AG10803 (cell line): ENCODE data around the gene CEP192.
A peak's percentile ranks its signal among the peaks of the same experiment; 100 is the strongest.
"Not testable (repeated sequence)": the region's sequence is repeated elsewhere in the genome, so short reads cannot be mapped to it uniquely, and the experiment has no call there.

Experiments used
- DNase-seq: peaks from one replicate; pipeline ENCODE4 v3.0.0; 2010; ENCODE audit warnings: low read depth
- H3K4me3 ChIP-seq: 2 replicates; pipeline ENCODE4 v1.5.1; 2011; ENCODE audit warnings: mild to moderate bottlenecking, low read length, control low read depth
- TF ChIP-seq, protein P1 (sequence below): conservative IDR thresholded peaks from 2 replicates; pipeline ENCODE4 v1.5.1; 2011; ENCODE audit warnings: mild to moderate bottlenecking, low read length, control low read depth, inconsistent platforms

The CEP192 gene

GRCh38 chr18:12975488-12975887, 15.7 kb upstream of the CEP192 start:
- H3K4me3 ChIP-seq, result no peak overlapping the region
- no peak for DNase-seq
- TF ChIP-seq, protein P1, sequence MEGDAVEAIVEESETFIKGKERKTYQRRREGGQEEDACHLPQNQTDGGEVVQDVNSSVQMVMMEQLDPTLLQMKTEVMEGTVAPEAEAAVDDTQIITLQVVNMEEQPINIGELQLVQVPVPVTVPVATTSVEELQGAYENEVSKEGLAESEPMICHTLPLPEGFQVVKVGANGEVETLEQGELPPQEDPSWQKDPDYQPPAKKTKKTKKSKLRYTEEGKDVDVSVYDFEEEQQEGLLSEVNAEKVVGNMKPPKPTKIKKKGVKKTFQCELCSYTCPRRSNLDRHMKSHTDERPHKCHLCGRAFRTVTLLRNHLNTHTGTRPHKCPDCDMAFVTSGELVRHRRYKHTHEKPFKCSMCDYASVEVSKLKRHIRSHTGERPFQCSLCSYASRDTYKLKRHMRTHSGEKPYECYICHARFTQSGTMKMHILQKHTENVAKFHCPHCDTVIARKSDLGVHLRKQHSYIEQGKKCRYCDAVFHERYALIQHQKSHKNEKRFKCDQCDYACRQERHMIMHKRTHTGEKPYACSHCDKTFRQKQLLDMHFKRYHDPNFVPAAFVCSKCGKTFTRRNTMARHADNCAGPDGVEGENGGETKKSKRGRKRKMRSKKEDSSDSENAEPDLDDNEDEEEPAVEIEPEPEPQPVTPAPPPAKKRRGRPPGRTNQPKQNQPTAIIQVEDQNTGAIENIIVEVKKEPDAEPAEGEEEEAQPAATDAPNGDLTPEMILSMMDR, result no peak

- TF ChIP-seq, protein P1, result no peak
- no peak for DNase-seq
- no peak overlapping the region for H3K4me3 ChIP-seq
Observed at GRCh38 chr18:12976305-12976704, 14.9 kb upstream of the CEP192 start.

- not testable (repeated sequence) for DNase-seq, H3K4me3 ChIP-seq
Observed at GRCh38 chr18:12980065-12980464, 11.1 kb upstream of the CEP192 start.

DNA sequence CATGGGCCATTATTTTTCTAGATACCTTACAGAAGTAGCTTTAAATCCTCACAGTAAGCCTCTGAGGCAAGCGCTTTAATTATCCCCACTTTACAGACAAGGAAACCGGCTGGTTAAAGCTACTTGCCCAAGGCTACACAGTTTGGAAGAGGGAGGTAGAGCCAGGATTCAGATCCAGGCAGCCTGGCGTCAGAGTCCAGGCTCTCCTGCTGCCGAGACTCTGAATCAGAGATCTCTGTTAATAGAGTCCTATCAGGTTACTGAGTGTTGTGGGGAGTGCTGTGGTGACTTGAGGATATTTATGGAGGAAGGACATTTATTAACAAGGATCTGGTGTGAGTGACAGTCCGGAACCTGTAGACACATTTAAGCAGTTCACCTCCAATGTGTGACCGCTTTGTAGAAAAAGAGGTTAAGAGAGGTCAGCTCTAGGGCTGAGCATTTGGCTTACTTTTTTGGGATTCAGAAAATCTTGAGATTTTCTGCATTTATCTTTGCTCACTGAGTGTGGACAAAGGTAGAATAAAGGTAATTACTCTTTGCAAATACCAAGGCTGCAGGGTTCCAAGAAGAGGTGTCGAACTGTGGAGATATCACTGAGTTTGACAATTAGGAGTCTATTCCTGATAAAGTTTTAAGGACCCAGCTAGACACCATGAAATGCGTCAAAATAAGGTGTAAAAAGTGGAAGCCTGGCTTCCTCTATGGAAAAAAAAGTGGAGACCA, 1.6 kb upstream of the CEP192 start:
- no peak overlapping the region for H3K4me3 ChIP-seq
- DNase-seq, result no peak
- TF ChIP-seq, protein P1, result no peak

- TF ChIP-seq, protein P1, result no peak
- peak overlapping the region; percentile 63 for H3K4me3 ChIP-seq
- no peak for DNase-seq
Observed at GRCh38 chr18:12990123-12990475, 1.1 kb upstream of the CEP192 start.

GRCh38 chr18:12990641-12990966, 558 bp upstream of the CEP192 start:
- TF ChIP-seq, protein P1, result no peak
- peak overlapping the region; percentile 63 for H3K4me3 ChIP-seq
- DNase-seq, result no peak

DNA sequence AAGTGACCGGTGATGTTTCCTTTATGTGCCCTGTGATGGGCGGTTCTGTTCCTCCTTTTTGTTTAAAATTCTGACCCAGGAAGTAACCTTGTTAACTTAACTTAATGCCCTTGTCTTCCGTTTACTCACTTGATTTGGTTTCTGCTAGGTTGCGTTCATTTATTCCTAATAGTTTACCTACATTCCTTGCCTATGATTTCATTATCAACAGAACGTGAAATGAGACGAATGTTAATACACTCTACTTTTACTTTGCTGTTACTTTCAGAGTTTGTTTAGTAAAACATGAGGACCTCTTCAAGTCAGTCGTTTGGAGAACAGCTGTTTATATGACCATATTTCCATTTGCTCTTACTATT, 638 bp downstream of the CEP192 start:
- TF ChIP-seq, protein P1, result no peak
- DNase-seq, result no peak

GRCh38 chr18:12993439-12993838, 2.3 kb downstream of the CEP192 start:
- DNase-seq, result no peak
- TF ChIP-seq, protein P1, result no peak
- H3K4me3 ChIP-seq, result no peak overlapping the region

More for the DNA sequence above, 638 bp downstream of the CEP192 start:
- H3K4me3 ChIP-seq, result peak overlapping the region; percentile 75
